Keratinocyte (primary cell): ENCODE results near the gene APOL3. TPM values are rescaled to one million over a fixed set of nuclear protein-coding genes. Genes with fewer than 3 reads are reported as not detected.

Source experiments
- DNase-seq: peaks from one replicate; pipeline ENCODE4 v3.0.0-alpha.2; 2011; ENCODE audit warnings: low read depth, missing footprints, low spot score
- FAIRE-seq: peaks from 2 replicates; lab custom pipeline; 2011; peaks lifted over from hg19 to GRCh38; lab: Jason Lieb, UNC
- H2AFZ ChIP-seq: 2 replicates; pipeline ENCODE4 v1.6.0; 2012; ENCODE audit warnings: low read length, control low read depth, inconsistent platforms; ENCODE audit not compliant: control insufficient read depth
- H3K27ac ChIP-seq: 2 replicates; pipeline ENCODE4 v1.5.1; 2011; ENCODE audit warnings: low read length; ENCODE audit not compliant: control insufficient read depth, insufficient read depth
- H3K27me3 ChIP-seq: 3 replicates; pipeline ENCODE4 v1.6.0; 2011; ENCODE audit warnings: low read length; ENCODE audit not compliant: control insufficient read depth, insufficient read depth; ENCODE audit errors: extremely low read depth
- H3K36me3 ChIP-seq, 2 experiments: 2 replicates in 1 of 2; 3 replicates in 1 of 2; pipeline ENCODE4 v1.5.1; 2011; ENCODE audit warnings: low read length in 2 of 2, mild to moderate bottlenecking in 1 of 2; ENCODE audit not compliant: control insufficient read depth in 2 of 2, insufficient read depth in 2 of 2; ENCODE audit errors: extremely low read depth in 1 of 2
- H3K4me1 ChIP-seq: 3 replicates; pipeline ENCODE4 v1.5.1; 2011; ENCODE audit warnings: low read length; ENCODE audit not compliant: control insufficient read depth, insufficient read depth; ENCODE audit errors: extremely low read depth
- H3K4me2 ChIP-seq: 3 replicates; pipeline ENCODE4 v1.6.0; 2011; ENCODE audit warnings: low read depth, low read length; ENCODE audit not compliant: control insufficient read depth, insufficient read depth; ENCODE audit errors: extremely low read depth
- H3K4me3 ChIP-seq, 3 experiments: fragments of 200-600 bp in 1 of 3; sonication (generic) in 1 of 3; 2 replicates in 2 of 3; 3 replicates in 1 of 3; pipeline ENCODE4 v1.5.1; 2011 to 2016; ENCODE audit warnings: low read length in 3 of 3, mild to moderate bottlenecking in 3 of 3, control low read depth in 2 of 3, inconsistent platforms in 1 of 3, low read depth in 1 of 3, mixed read lengths in 1 of 3, mixed run types in 1 of 3, moderate library complexity in 1 of 3; ENCODE audit not compliant: control insufficient read depth in 2 of 3, insufficient read depth in 2 of 3; ENCODE audit errors: extremely low read depth in 1 of 3
- H3K79me2 ChIP-seq: 2 replicates; pipeline ENCODE4 v1.6.0; 2012; ENCODE audit warnings: low read length; ENCODE audit not compliant: control insufficient read depth, insufficient read depth
- H3K9ac ChIP-seq: 3 replicates; pipeline ENCODE4 v1.6.0; 2011; ENCODE audit warnings: low read length; ENCODE audit not compliant: control insufficient read depth, insufficient read depth; ENCODE audit errors: extremely low read depth
- H3K9me1 ChIP-seq: 3 replicates; pipeline ENCODE4 v1.6.0; 2011; ENCODE audit warnings: low read length; ENCODE audit not compliant: control insufficient read depth, insufficient read depth; ENCODE audit errors: extremely low read depth
- H3K9me3 ChIP-seq: 2 replicates; pipeline ENCODE4 v1.5.1; 2012; ENCODE audit warnings: low read depth, low read length; ENCODE audit not compliant: control insufficient read depth
- H4K20me1 ChIP-seq: 3 replicates; pipeline ENCODE4 v1.6.0; 2011; ENCODE audit warnings: low read length; ENCODE audit not compliant: control insufficient read depth, insufficient read depth; ENCODE audit errors: extremely low read depth
- EZH2 ChIP-seq: IDR thresholded peaks from one replicate; pipeline ENCODE4 v1.6.1; 2012; ENCODE audit warnings: inconsistent platforms, mild to moderate bottlenecking, low read length, moderate library complexity
- dilution Hi-C: fragments of 300-500 bp; cut with MboI; formaldehyde crosslinking; loops from one replicate; pipeline ENCODE4 v1.7.0; 2020; ENCODE audit warnings: low sequenced_read_pairs; ENCODE audit not compliant: extremely low pct_ligation_motif_present
- polyA plus RNA-seq, 5 experiments: library from polyadenylated mRNA; depleted of rRNA in 3 of 5; stranded (reverse) in 3 of 5; stranded (forward) in 1 of 5; unstranded in 1 of 5; fragments of >200 nt; gene quantifications; 1 replicate in 1 of 5; 2 replicates in 3 of 5; 3 replicates in 1 of 5; pipeline versions ENCODE4 v1.2.1 to v1.2.3, GENCODE V29; 2011 to 2012; ENCODE audit warnings: missing spikeins in 2 of 5, low read depth in 1 of 5, low replicate concordance in 1 of 5
- TF ChIP-seq, protein P1 (sequence below), 3 experiments: IDR thresholded peaks in 1 of 3; conservative IDR thresholded peaks in 1 of 3; optimal IDR thresholded peaks in 1 of 3; 2 replicates in 2 of 3; 3 replicates in 1 of 3; pipeline versions ENCODE3 to v1.5.1; 2011; ENCODE audit warnings: low read length in 3 of 3, mild to moderate bottlenecking in 3 of 3, moderate library complexity in 2 of 3, control low read depth in 1 of 3, inconsistent platforms in 1 of 3; ENCODE audit not compliant: insufficient read depth in 2 of 3; ENCODE audit errors: extremely low read depth in 1 of 3

APOL3 gene
- polyA plus RNA-seq, 1 donor (not counting 4 experiments of a cell fraction or from before 2014, with no cell fraction given) = 0.92 TPM

DNA sequence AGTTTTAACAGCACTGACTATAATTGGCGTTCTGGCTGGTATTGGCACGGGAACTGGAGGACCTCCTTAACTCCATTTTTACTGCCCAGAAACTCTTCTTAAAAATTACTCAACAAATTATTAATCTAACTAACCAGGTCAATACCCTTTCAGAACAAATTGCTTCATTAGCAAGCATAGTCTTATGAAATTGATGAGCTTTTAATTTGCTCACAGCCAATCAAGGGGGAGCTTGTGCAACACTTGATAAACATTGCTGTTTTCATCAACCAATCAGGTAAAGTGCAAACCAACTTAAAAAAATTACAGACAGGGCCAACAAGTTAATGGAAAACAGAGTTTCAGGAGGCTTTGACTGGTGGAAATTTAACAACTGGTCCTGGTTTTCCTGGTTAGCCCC lies 4.6 kb upstream of the APOL3 start:
- no peak overlapping the region for H3K9ac ChIP-seq
- peaks cover 6% of the 10 kb centered on the region for H3K4me1 ChIP-seq
- no peak overlapping the region for H2AFZ ChIP-seq
- dilution Hi-C loops = no loop called here
- H3K9me1 ChIP-seq = no peaks in the 10 kb centered on the region
- H4K20me1 ChIP-seq = no peaks in the 10 kb centered on the region
- TF ChIP-seq, protein P1, sequence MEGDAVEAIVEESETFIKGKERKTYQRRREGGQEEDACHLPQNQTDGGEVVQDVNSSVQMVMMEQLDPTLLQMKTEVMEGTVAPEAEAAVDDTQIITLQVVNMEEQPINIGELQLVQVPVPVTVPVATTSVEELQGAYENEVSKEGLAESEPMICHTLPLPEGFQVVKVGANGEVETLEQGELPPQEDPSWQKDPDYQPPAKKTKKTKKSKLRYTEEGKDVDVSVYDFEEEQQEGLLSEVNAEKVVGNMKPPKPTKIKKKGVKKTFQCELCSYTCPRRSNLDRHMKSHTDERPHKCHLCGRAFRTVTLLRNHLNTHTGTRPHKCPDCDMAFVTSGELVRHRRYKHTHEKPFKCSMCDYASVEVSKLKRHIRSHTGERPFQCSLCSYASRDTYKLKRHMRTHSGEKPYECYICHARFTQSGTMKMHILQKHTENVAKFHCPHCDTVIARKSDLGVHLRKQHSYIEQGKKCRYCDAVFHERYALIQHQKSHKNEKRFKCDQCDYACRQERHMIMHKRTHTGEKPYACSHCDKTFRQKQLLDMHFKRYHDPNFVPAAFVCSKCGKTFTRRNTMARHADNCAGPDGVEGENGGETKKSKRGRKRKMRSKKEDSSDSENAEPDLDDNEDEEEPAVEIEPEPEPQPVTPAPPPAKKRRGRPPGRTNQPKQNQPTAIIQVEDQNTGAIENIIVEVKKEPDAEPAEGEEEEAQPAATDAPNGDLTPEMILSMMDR (optimal IDR thresholded peaks at IDR 0.05 in 1 of 3, IDR thresholded peaks at IDR 0.05 in 1 of 3, conservative IDR thresholded peaks at IDR 0.05 in 1 of 3; ENCODE audit: extremely low read depth in 1 of 3, insufficient read depth in 2 of 3, low read length in 3 of 3) = no peak
- no peak for TF ChIP-seq EZH2
- H3K27ac ChIP-seq = no peak overlapping the region
- no peak overlapping the region for H3K4me3 ChIP-seq
- DNase-seq (no peak), FAIRE-seq (no peak)
- no peaks in the 10 kb centered on the region for H3K9me3 ChIP-seq
- peak overlapping the region; percentile 14 for H3K4me2 ChIP-seq
- peaks cover 4% of the 10 kb centered on the region for H3K27me3 ChIP-seq
- no peaks in the 10 kb centered on the region for H3K36me3 ChIP-seq
- no peaks in the 10 kb centered on the region for H3K79me2 ChIP-seq

DNA sequence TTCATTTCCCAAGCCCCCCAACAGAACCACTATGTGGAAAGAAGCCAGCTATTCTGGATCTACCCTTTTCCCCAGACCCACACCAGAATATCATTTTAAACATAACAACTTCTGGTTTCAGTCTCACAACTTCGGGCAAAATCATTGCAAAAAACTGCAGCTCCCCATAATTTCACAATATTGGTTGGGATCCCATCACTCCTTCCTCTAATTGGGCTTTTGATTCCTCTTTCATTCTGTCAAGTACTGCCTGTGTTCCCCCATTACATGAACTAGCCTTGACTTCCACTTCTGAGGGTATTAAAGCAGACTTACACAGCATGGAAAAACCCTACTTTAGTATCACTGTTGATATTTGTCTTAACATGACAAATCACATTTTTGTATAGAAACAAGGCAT lies 4.1 kb upstream of the APOL3 start:
- no peak for TF ChIP-seq EZH2
- TF ChIP-seq, protein P1 (optimal IDR thresholded peaks at IDR 0.05 in 1 of 3, IDR thresholded peaks at IDR 0.05 in 1 of 3, conservative IDR thresholded peaks at IDR 0.05 in 1 of 3; ENCODE audit: extremely low read depth in 1 of 3, insufficient read depth in 2 of 3, low read length in 3 of 3) = no peak
- DNase-seq (no peak), FAIRE-seq (no peak)
- H4K20me1 ChIP-seq = no peaks in the 10 kb centered on the region
- H3K4me2 ChIP-seq = peak overlapping the region; percentile 14
- H3K9me3 ChIP-seq = no peaks in the 10 kb centered on the region
- H3K9me1 ChIP-seq = no peaks in the 10 kb centered on the region
- no peaks in the 10 kb centered on the region for H3K79me2 ChIP-seq
- dilution Hi-C loops = no loop called here
- peaks cover 4% of the 10 kb centered on the region for H3K27me3 ChIP-seq
- no peak overlapping the region for H3K4me3 ChIP-seq
- peaks cover 8% of the 10 kb centered on the region for H3K4me1 ChIP-seq
- H3K36me3 ChIP-seq = no peaks in the 10 kb centered on the region
- H3K27ac ChIP-seq = no peak overlapping the region
- H2AFZ ChIP-seq = no peak overlapping the region
- no peak overlapping the region for H3K9ac ChIP-seq
